HG03378 (cell line): ENCODE measurements around the gene SERPINA12.

ENCODE experiments used
- ATAC-seq: cut with Tn5 transposase; IDR thresholded peaks from one replicate; pipeline ENCODE4 v1.9.1; 2021; ENCODE audit warnings: mild to moderate bottlenecking, moderate library complexity; ENCODE audit not compliant: unreplicated experiment

Gene SERPINA12

DNA sequence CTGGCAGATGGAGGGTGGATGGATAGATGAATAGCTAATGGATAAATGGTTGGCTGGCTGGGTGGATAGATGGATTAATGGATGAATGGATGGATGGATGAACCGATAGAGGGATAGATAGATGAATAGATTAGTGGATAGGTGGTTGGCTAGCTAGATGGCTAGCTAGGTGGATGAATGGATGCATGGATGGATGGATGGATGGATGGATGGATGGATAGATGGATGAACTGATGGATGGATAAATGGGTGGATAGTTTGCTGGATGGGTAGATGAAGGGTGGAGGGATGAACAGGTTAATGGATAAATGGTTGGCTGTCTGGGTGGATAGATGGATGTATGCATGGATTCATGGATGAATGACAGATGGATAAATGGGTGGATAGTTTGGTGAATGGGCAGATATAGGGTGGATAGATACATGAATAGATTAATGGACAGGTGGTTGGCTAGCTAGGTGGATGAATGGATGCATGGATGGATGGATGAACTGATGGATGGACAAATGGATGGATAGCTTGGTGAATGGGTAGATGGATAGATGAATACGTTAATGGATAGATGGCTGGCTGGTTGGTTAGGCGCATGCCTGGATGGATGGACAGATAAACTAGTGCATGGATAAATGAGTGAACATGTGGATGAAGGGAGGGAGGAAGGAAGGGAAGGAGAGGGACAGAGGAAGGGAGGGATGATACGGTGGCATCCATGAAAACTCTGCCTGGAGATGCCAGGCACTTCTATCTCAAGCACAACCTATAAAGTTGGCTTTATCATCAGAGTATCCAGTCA lies 41.3 kb downstream of the SERPINA12 start:
- no peak for ATAC-seq

DNA sequence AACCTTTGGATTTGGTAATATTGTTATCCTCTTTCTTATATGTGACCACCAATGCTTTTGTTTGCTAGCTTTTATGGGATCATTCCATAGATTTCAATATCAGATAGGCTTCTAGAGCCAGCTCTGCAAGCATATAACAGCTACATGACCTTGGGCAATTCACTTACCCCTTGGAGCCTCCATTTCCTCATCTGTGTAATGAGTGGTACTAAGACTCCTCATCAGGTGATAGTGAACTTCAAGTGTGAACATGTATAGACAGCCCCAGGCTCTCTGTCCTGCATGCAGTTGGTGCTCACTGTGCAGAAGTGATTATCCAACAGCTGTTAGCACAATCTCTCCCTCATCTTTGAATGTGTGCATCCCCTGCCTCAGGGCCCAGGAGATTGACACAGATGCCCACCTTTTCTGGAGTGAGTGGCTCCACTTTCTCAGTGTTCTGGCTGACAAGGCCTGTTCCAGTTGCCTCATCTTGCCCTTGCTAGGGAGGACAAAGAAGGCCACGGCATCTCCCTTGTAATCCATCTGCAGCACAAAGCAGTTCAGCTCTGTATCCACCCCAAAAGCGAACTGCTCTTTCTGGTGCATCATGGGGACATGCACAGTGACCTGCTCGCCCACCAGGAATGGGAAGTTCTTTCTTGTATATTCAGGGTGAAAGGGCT lies 42.4 kb downstream of the SERPINA12 start:
- ATAC-seq, result no peak

GRCh38 chr14:94465042-94465441 lies 44.2 kb downstream of the SERPINA12 start:
- ATAC-seq, result no peak

- no peak for ATAC-seq
Measured at GRCh38 chr14:94464290-94464689, 45.0 kb downstream of the SERPINA12 start.

DNA sequence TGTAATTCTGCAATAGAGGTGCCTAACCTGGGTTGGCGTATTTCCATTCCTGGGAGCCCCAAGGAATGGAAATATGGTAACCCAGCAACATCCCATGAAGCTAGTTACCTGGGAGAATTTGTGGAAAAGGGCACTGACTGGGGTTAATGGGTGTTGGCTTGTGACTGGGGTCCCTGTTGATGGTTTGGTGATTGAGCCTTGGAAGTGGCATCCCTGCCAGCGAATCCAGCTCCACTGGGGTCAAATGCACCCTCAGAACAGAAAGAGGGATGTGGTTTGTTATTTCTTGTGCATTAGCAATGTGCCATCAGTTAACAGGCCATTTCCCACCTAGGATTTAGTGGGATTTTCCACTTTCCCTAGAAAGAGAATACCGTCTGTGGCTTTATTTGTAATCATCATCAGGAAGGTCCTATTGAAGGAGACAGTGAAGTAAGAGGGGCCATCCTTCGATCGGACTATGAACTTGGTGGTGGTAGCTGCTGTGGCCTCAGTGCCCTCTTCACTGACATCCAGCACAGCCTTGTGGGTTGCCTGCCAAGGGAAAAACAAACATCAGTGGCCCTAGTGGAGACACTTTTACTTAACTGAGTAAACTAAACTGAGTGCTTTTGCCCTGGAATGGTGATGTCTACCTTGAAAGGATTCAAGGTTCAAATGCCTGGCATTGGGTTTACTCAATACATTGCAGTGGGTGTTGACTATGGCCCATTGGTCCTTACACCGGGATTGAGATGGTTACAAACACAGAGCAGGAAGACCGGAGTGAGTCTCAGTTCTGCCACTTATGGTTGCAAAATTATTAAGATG lies 46.3 kb downstream of the SERPINA12 start:
- no peak for ATAC-seq

- no peak for ATAC-seq
Measured at GRCh38 chr14:94462219-94462551, 47.1 kb downstream of the SERPINA12 start.

DNA sequence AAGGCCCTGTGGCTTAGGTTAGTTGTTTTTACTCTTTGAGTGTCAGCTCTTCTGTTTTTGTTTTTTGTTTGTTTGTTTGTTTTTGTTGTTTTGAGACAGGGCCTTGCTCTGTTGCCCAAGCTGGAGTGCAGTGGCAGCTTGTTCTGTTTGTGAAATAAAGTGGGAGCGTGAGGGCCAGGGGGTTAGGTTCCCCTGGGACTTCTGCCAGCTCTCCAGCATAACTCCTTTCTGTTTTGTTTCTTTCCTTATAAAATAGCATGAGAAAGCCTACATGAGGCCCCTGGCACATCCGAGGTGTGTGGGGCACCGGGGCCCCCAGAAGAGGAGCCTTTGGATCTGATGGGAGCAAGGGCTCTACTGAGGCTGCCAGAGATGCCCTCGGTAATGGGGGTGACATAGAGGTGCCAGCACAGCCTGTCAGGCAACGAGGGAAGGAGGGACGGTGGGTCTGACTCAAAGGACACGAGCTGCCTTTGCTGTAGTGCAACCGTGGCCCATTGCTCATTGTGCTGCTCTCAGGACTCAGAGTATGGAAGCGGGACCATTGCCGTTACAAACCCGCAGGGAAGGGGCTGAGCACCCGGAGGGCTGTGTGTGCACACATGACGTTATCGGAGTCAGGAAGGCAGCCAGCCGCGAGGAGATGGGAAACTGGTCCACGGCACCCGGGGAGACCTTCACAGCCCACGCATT lies 47.6 kb downstream of the SERPINA12 start:
- ATAC-seq, result no peak

- no peak for ATAC-seq
Measured at GRCh38 chr14:94460631-94461416, 48.4 kb downstream of the SERPINA12 start.

- no peak for ATAC-seq
Measured at GRCh38 chr14:94458558-94459205, 50.6 kb downstream of the SERPINA12 start.

GRCh38 chr14:94458096-94458495 lies 51.2 kb downstream of the SERPINA12 start:
- ATAC-seq, result no peak

- ATAC-seq, result no peak
Measured at GRCh38 chr14:94455928-94456327, 53.3 kb downstream of the SERPINA12 start.

- no peak for ATAC-seq
Measured at GRCh38 chr14:94451826-94452225, 57.4 kb downstream of the SERPINA12 start.

GRCh38 chr14:94451091-94451771 lies 58.0 kb downstream of the SERPINA12 start:
- ATAC-seq, result no peak

DNA sequence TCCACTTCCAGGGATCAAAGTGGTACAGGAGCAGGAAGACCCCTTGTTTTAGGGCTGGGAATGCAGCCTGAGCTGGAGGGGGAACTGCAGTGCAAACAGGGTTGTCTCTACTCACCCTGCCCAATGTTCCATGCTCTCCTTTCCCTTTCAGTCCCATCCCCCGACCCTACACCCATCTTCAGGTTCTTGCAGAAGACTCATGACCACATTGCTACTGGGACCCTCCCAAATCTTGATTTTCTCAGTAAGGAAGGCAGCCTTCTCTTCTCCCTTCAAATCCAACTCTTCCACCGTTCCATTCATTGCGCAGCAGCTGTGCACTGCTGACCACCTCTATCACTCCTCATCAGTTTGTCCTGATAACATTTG lies 58.6 kb downstream of the SERPINA12 start:
- no peak for ATAC-seq

GRCh38 chr14:94449930-94450329 lies 59.3 kb downstream of the SERPINA12 start:
- ATAC-seq, result no peak

- no peak for ATAC-seq
Measured at GRCh38 chr14:94448071-94448808, 61.0 kb downstream of the SERPINA12 start.

DNA sequence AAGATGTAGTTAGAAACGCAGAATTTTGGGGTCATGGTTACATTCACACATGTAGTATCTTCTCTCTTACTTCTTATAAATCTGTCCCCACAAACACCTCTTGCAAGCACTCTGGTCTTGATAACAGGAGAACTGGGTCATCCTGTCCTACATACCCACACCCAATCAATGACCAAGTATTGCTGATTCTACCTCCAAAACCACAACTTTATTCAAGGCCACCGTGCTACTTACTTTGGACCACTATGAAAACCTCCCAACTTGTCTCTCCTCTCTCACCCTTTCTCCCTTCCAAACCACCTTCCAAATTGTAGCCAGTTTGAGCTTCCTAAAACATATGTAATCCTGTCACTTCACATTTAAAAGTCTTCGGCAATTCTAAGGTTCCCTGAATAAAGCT lies 62.1 kb downstream of the SERPINA12 start:
- ATAC-seq, result no peak

- ATAC-seq, result no peak
Measured at GRCh38 chr14:94446126-94446525, 63.1 kb downstream of the SERPINA12 start.

DNA sequence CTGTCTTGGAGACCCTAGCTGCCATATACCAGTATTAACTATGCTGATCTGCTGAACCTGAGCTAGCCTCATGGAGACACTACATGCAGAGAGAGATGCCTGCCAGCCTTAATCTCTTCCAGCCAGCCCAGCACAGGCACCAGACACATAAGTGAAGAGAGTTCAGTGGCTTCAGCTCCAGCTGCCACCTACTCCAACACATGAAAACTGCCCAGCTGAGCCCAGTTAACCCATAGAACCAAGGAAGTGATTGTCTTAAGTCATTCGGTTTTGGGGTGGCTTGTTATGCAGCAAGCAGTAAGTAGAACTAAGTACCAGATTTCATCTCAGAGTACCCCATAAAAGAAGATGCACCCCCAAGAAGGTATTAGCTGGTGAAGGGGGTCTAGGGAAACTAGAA lies 64.3 kb downstream of the SERPINA12 start:
- ATAC-seq, result no peak
